ENCODE results near the gene SSUH2.

SSUH2 gene

GRCh38 chr3:8635125-8635524 is 9.5 kb downstream of the SSUH2 start:
- DNase-seq (ENCODE audit: insufficient read length, low spot score) (no peak), FAIRE-seq (no peak)
- TF ChIP-seq, protein P1, sequence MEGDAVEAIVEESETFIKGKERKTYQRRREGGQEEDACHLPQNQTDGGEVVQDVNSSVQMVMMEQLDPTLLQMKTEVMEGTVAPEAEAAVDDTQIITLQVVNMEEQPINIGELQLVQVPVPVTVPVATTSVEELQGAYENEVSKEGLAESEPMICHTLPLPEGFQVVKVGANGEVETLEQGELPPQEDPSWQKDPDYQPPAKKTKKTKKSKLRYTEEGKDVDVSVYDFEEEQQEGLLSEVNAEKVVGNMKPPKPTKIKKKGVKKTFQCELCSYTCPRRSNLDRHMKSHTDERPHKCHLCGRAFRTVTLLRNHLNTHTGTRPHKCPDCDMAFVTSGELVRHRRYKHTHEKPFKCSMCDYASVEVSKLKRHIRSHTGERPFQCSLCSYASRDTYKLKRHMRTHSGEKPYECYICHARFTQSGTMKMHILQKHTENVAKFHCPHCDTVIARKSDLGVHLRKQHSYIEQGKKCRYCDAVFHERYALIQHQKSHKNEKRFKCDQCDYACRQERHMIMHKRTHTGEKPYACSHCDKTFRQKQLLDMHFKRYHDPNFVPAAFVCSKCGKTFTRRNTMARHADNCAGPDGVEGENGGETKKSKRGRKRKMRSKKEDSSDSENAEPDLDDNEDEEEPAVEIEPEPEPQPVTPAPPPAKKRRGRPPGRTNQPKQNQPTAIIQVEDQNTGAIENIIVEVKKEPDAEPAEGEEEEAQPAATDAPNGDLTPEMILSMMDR (IDR thresholded peaks at IDR 0.05; ENCODE audit: insufficient read depth, missing control alignments): no peak

GRCh38 chr3:8632402-8633237 is 12.0 kb downstream of the SSUH2 start:
- DNase-seq (ENCODE audit: insufficient read length, low spot score): no peak
- no peak for FAIRE-seq
- TF ChIP-seq, protein P1 (IDR thresholded peaks at IDR 0.05; ENCODE audit: insufficient read depth, missing control alignments): no peak

DNA sequence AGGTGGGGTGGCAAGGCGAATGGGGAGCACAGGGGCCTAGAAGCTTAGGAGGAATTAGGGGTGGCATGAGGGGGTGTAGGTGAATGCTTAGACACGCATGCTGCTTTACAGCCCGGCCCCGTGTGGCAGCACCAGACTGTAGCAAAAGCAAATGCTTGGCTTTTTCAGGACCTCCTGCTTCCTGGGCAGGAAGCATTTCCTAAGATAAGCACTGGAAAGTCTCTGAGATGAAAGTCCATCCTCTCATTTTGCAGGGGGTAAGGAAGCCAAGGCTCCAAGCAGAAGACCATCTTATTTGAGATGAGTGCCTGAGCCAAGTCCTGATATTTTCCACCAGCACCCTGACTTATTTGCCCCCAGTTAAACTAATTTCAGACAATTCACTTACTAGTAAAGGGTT is 12.9 kb downstream of the SSUH2 start:
- TF ChIP-seq, protein P1 (IDR thresholded peaks at IDR 0.05; ENCODE audit: insufficient read depth, missing control alignments): no peak
- FAIRE-seq: no peak
- DNase-seq (ENCODE audit: insufficient read length, low spot score): no peak

DNA sequence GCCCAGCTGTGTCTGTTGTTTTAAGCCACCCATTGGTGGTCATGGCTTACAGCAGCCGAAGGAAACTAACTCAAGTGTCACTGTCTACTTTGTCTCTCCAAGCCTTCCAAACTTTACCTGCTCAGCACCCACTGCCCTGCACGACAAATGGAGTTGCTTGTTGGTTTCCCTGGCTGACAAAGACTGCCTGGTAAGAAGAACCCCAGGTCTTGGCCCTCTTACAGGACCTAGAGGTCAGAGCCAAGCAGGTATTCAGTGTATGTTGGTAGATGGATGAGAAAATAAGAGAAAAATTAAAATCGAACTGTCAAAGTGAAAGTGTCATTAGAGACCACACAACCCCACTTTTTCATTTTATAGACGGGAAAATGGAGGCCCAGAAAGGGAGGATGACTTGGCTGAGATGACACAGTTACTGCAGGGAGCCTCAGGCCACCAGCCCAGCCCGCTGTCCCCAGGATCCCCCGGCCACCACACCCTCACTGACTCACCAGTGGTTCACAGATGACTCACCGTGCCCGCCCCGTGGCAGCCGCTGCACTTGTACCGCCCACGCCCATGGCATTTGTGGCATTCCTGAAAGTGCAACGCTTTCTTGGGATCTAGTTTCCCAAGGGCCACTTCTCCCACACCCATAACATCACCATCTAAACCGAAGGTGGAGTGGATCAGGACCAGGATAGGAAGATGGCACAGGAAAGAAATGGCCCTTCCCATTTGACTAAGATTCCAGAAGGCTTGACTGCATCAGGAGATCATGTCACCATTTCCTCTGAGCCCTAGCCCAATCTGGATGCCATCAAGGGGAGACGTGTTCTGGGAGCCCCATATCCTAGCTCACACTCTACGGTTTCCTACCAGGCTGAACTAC is 15.2 kb downstream of the SSUH2 start:
- FAIRE-seq: no peak
- TF ChIP-seq, protein P1 (IDR thresholded peaks at IDR 0.05; ENCODE audit: insufficient read depth, missing control alignments): no peak
- DNase-seq (ENCODE audit: insufficient read length, low spot score): no peak

DNA sequence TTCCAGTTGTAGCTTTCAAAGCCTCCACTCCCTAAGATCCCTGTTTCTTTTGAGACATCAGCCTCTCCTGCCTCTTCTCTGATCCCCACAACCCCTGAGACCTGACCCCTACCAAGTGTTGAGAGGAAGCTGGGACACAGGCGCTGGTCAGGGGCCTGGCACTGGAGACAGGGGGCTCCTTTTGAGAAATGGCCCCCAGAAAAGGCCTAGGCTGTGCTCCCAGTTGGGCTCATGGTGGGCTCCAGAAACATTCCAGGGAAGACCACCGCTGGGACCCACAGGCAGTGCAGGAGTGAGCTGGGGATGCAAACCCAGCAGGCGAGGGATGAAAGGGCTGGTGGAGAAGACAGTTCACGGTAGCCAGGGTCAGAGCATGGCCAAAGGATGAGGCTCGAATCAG is 16.6 kb downstream of the SSUH2 start:
- no peak for FAIRE-seq
- TF ChIP-seq, protein P1 (IDR thresholded peaks at IDR 0.05; ENCODE audit: insufficient read depth, missing control alignments): no peak
- no peak for DNase-seq (ENCODE audit: insufficient read length, low spot score)

DNA sequence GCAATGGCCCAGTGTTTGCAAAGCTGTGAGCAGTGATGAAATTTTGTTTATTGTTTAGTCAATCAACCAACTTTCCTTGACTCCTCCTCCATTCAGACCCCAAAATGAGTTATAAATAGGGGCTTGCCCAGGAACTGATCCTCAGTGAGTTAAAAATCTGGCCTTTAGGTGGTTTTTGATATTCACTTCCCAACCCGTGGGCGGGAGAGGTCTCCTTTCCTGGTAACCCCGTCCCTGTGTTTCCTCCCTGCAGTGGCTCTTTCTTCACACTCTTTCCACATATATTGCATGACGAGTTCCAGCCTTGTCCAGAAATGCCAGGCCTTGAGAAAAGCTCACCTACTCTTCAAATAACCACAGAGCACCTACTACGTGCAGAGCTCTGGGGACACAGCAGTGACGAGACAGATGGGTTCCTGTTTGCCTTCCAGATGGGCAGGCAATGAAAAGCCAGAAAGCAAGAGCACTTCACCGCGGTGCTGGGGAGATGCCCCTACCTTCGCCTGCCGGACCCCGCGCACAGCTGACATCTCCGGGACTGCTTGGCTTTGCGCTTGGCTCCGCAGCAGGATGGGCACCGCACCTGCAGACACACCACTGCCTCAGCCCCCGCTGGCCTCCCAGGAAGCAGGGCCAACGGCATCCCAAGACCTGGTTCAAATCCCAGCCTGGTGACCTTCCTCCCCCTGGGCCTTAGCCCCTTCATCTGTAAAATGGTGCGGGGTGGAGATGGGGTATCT is 17.2 kb downstream of the SSUH2 start:
- no peak for FAIRE-seq
- TF ChIP-seq, protein P1 (IDR thresholded peaks at IDR 0.05; ENCODE audit: insufficient read depth, missing control alignments): no peak
- no peak for DNase-seq (ENCODE audit: insufficient read length, low spot score)
